HG02840 (cell line): ENCODE measurements around the gene ARL14EPL.

Experiments
- ATAC-seq: cut with Tn5 transposase; IDR thresholded peaks from one replicate; pipeline ENCODE4 v1.9.1; 2021; ENCODE audit warnings: mild to moderate bottlenecking, moderate library complexity, moderate number of reproducible peaks; ENCODE audit not compliant: unreplicated experiment, low FRiP score

Gene ARL14EPL

DNA sequence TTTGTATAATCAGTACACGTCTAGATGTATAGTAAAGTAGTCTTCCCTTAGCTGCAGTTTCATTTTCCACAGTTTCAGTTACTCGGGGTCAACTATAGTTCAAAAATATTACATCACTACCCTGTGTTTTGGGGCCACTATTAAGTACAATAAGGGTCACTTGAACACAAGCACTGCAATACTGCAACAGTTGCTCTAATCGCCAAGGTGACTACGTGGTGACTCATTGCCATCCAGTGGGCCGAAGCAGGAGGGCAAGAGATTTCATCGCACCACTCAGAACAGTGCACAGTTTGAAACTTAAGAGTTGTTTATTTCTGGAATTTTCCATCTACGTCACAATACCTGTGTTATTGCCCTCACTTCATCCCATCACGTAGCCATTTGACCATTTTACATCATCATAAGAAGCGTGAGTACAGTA is at the start of gene ARL14EPL:
ARL14EPL (plus strand) TSS at position 379 of the 424 bp plus-strand sequence. CDS start 18,994 bp downstream, outside the sequence.
- peak; percentile 41 for ATAC-seq

DNA sequence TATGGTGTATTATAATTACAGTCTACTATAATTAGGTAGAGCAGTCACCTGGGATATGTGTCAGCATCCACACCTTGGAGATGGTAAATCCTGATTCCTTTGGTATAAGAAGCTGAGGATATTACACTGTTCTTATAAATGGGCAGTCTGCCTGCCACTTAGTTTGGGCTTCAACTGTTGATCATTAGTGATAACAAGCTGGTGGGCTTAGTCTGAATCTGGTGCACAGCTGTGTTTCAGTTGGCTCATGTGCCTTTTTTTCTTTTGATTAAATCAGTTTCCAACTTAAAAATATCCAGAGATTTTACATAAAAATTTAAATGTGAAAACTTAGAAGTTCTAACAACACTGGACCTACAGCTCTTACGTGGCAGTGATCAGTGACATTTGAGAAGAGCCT is 48.8 kb upstream of the ARL14EPL start:
- ATAC-seq = no peak

DNA sequence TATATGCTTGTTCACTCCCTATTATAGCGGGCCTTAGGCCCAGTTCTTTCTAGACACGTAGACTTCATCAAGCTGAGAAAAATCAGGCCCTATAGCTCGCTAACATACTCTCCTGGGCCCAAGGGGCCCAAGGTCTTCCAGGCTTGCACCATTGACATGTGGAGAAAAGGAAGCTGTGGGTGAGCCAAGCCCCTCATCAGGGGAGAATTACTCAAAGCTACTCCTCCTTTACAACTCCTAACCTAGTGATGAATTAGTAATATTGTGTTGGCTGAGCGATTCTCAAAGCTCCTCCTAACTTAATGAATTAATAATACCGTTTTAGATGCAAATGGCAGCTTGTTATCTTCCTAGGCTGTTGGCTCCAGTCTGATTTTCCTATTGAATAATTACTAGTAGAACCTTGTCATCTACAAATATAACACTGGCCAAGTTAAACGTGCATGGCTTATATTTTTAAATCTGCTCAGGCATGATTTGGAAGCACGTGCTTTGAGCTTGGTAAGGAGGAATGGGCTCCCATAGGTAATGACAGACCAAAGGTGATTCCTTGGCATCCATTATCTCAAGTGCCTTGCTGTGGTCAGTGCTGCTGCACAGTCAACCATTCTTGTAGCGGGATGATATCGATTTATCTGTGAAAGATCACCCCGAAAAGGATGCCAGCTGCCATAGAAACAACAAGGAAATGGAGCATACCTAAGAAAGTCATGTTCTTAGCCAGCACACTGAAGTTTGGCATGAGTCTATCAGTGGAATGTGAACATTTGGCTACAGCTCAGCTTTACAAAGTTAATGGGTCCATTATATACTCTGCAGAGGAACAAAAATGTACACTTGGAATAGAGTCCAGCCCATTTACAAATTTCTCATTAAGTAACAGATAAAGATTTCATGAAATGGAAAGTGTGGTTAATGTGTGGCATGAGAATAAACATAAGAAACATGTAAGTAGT is 46.2 kb upstream of the ARL14EPL start:
- no peak for ATAC-seq

DNA sequence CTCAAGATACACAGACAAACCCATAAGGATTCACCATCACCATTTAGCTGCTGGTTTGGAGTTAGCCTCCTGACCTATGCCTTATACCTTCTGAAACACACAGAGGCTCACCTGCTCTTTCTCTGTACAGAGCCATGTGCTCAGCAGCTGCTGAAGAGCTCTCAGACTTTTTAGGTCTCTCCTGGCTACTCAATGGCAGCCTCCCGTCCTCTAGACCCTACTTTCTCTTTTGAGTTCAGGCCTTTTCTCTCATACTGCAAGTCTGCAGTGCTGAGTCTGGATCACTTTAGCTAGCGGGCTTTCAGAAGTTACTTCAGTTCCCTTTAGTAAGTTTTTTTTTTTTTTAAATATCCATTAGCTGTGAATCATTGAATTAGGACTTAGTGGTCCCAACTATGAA is 44.3 kb upstream of the ARL14EPL start:
- ATAC-seq = no peak

- ATAC-seq = no peak
Observed at GRCh38 chr5:115992848-115993350, 39.4 kb upstream of the ARL14EPL start.

DNA sequence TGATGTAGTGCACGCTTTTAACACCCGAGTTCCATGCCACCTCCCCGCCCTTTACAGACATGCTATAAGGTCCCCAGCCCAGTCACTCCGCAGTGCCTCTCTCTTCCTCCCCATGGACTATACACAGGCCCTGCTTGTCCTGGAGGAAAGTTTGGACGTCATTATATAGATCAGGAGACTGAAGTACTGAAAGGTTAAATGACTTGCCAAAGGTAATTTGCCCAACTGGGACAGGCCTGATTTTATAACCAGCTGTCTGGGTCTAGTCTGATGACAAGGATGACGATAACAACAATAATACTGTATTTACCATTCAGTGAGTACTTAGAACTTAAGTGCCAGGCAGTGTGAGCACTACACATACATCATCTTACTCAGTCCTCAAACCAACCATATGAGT is 36.9 kb upstream of the ARL14EPL start:
- ATAC-seq = no peak

DNA sequence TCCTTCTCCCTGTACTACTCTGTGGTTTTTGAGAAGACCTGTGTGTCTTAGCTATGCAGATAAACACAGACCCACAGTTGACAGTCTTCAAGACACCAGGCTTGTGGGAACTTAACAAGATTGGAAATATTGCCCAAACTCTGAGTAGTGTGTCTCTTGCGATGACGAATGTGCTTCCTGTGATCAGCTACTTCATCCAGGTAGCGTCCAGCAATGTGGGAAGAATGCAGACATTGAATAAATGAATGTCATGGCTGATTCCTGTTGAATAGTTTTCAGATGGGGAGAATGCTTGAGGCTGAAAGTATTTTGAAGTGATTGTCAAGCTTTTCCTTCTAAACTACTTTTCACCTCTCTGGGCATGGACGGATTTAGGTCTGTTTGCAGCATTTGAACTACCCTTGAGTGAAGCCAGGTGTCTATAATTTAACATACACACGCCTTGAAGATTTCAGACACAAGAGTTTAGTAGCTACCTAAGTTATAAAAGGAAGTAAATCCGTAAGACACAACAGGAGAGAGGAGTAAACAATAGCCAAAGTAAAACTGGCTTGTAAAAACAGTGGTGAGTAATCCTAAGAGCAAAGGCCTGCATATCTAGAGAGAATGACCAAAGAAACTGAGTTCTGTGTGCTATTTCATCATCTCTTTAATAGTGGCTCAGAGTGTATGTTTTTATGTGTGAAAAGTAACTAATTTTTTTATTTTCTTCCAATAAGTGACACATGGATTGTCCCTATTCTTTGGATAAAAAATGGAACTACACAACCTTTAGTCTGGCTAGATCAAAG is 30.0 kb upstream of the ARL14EPL start:
- ATAC-seq = no peak

GRCh38 chr5:116004248-116004647 is 28.0 kb upstream of the ARL14EPL start:
- no peak for ATAC-seq

- ATAC-seq = no peak
Observed at GRCh38 chr5:116009806-116010205, 22.5 kb upstream of the ARL14EPL start.

- ATAC-seq = no peak
Observed at GRCh38 chr5:116011046-116011445, 21.2 kb upstream of the ARL14EPL start.

DNA sequence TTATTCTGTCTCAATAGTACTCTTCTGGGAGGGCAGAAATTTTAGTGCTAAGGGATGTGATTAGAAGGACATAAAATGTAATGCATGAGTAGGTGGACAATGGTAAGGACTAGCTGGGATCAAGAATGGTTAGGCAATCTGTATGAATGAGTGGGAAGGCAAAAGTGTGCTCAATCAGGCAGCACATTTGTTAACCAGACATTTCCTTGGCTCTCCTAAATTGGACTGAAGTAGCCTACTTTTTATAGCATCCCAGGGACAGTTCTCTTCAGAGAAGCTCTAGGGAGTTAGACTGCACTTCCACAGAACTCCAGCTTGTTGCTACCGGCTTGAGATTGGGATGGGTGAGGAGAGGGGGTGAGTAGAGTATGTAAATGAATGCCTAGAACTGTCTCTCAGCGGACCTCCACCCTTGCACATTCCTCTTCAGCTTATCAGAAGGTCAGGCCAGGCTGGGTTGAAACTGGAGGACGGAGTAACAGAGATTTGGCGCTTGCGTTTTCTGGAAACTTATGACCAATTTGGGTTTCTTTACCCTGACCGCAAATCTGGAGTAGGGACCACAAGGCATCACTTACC is 19.0 kb upstream of the ARL14EPL start:
- no peak for ATAC-seq

- no peak for ATAC-seq
Observed at GRCh38 chr5:116013936-116014335, 18.3 kb upstream of the ARL14EPL start.

DNA sequence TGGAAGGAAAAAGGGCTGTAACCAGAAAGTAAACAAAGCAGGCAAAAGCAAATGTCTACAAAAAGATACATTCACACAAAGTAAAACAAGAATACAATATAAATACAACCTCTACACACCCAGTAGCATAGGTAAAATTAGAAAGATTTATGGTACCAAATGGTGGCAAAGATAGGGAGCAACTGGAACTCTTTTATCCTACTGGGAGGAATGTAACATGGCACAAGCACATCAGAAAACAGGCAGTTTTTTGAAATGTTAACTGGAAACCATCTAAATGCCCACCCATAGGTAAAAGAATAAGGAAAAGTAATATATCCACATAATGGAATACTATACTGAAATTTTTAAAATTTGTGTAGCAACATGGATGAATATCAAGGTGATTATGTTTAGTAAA is 8.7 kb upstream of the ARL14EPL start:
- no peak for ATAC-seq

DNA sequence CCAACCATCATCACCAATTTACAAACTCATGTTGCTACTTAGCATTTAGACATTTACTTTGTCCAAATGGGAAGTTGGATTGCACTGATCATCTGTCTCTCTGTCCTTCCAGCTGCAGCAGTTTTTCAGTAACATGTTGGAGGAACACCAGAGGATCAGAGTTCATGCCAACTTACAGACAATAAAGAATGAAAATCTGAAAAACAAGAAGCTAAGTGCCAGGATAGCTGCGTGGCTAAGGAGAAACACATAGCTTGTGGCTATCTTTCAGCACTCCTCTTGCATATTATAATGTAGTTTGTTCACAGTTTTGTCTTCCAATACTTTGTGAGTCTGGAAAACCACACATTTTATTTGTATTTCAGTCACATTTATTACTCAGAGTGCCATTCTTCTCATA is 6.4 kb upstream of the ARL14EPL start:
- ATAC-seq = no peak

GRCh38 chr5:116032991-116033390 is 719 bp downstream of the ARL14EPL start:
- no peak for ATAC-seq

DNA sequence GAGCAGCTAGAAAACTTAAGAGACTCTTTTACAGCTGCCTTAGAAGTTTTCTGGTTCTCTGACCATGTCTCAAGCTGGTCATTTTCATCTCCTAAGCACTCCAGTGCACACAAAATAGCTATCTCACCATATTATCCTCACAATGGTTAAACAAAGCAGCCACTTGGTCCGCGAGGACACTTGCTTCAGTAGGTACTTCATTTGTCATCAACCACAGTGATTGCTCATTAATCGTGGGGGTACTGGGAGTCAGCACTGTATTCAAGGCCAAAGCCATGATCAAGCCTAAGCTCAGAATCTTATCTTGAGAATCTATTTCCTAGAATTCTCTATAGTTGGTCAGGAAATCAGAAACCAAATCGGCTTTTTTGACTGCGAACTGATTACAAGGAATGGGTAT is 2.9 kb downstream of the ARL14EPL start:
- ATAC-seq = no peak

GRCh38 chr5:116037236-116037822 is 5.1 kb downstream of the ARL14EPL start:
- no peak for ATAC-seq

DNA sequence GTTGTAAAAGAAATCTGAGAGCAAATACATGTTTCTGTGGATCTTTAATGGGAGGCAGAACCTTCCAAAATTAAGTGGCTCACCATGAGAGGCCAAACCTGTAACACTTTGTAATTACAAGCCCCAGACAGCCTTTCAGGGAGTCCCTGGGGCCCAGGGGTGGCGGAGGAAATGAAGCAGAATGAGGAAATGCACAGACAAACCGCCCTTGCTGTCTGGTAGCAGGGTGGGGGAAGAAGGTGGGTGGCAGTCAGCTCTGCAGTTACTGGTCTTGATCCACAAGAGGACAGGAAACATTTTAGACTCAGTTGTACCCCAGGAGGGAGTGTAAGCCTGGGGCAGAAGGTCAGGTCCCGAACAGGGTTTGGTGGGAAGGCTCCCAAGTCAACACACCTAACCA is 6.5 kb downstream of the ARL14EPL start:
- no peak for ATAC-seq

DNA sequence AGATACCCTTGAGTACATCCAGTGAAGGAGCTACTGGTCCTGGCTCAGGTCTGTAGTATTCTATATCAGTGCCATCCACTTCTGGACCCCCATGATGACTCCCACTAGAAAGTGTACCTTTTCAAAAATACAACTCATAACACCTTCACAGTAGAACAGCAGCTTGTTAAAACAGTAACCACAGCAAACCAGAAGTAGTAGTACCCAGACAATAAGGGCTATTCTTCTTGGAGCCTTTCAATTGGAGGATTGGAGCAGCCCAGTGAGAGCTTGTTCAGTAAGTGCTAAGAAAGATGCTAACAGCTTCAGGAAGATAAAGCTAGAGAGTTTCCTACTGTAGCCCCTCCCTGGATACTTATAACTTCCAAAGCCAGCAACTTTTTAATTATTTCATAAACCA is 10.1 kb downstream of the ARL14EPL start:
- ATAC-seq = no peak

GRCh38 chr5:116044073-116044472 is 11.8 kb downstream of the ARL14EPL start:
- ATAC-seq = no peak
